ENCODE results near the gene ADCY9. TPM values are rescaled to one million over a fixed set of nuclear protein-coding genes. Genes with fewer than 3 reads are reported as not detected.

Gene ADCY9
- total RNA-seq, 1 experiment from 2014 or later: 7.8 TPM

DNA sequence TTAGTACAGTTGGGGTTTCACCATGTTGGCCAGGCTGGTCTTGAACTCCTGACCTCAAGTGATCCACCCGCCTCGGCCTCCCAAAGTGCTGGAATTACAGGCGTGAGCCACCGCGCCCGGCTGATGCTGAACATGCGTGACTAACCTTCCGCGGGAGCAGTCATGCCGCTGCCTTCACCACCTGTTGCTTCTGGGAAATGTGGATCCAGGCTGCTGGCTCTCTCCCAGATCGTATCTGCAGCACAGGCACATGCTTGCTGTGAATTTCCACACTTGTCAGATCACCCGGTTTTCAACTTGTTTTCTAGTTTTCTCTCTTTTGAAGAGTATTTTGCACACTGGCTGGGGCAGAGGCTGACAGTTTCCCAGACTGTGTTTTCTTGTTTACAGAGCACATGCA, 97.9 kb downstream of the ADCY9 start:
- peak; percentile 46 for DNase-seq (ENCODE audit: low read depth)
- in situ Hi-C loops (cut with HindIII; ENCODE audit: low pct_unique_long_range_greater_than_20kb, low sequenced_read_pairs): no loop called here

DNA sequence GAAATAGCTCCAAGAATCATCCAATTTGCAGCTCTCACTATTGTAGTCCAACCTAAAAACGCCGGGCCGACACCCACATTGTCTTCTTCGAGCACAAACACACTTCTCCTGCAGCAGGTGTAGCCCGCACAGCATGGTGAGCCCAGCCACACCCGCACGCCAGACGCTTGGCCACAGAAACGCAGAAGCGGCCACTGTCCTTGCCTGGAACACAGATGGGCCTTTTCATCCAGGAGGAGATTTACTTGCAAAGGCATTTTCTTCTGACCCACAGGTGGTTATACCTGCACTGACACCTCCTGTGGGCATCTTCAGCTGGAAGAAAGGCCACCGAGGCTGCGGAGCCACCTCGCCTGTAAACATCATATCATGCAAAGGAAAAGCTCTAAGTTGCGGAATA, 98.4 kb downstream of the ADCY9 start:
- in situ Hi-C loops (cut with HindIII; ENCODE audit: low pct_unique_long_range_greater_than_20kb, low sequenced_read_pairs): no loop called here
- no peak for DNase-seq (ENCODE audit: low read depth)

DNA sequence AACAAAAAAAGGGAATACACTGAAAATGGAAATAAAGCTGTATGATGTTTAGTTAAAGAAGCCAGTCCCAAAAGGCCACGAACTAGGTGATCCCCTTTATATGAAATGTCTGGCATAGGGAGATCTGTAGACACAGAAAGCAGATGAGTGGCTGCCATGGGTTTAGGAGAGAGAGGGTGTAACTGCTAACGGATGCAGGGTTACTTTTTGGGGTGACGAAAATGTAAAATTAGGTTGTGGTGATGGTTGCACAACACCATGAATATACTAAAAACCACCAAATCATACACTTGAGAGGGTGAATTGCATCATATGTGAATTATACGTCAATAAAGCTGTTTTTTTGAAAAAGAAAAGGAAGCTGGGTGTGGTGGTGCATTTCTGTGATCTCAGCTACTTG, 99.6 kb downstream of the ADCY9 start:
- in situ Hi-C loops (cut with HindIII; ENCODE audit: low pct_unique_long_range_greater_than_20kb, low sequenced_read_pairs): no loop called here
- DNase-seq (ENCODE audit: low read depth): no peak

DNA sequence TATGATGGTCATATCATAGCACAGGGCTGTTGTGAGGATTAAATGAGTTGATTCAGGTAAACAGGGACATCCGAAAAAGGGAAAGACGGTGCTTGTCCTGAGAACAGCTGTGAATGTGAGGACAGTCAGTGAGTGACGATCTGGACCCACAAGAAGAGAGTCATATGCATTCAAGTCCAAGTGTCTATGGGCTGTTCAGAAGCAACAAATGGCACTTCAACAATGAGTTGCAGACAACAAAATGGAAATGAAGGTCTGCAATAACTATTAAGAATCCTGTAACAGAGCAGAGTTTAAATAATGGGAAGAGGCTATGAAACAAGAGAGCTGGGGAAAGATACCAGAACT, 100.3 kb downstream of the ADCY9 start:
- DNase-seq (ENCODE audit: low read depth): no peak
- in situ Hi-C loops (cut with HindIII; ENCODE audit: low pct_unique_long_range_greater_than_20kb, low sequenced_read_pairs): no loop called here

DNA sequence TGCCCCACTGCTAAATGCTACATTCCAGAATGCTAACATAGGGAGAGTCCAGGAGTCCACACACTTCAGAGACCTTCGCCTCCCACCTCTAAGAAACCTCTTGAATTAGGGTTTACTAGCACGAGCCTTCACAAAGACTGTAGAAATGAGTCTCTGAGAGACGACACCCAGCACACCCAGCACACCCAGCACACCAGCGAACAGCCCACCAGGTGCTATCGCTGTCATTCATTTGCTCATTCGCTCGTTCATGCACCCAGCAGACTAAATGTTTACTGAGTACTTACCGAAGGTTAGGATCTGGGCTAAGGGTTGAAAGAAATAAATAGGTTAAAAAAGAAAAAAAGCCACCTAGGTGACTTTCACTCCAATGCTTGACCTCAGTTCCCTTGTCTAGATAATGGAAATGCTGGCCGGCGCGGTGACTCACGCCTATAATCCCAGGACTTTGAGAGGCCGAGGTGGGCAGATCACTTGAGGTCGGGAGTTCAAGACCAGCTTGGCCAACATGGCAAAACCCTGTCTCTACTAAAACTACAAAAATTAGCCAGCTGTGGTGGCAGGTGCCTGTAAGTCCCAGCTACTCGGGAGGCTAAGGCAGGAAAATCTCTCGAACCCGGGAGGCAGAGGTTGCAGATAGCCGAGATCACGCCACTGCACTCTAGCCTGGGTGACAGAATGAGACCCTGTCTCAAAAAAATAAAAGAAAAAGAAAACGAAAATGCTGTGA, 100.8 kb downstream of the ADCY9 start:
- DNase-seq (ENCODE audit: low read depth): peak; percentile 93
- in situ Hi-C loops (cut with HindIII; ENCODE audit: low pct_unique_long_range_greater_than_20kb, low sequenced_read_pairs): no loop called here

DNA sequence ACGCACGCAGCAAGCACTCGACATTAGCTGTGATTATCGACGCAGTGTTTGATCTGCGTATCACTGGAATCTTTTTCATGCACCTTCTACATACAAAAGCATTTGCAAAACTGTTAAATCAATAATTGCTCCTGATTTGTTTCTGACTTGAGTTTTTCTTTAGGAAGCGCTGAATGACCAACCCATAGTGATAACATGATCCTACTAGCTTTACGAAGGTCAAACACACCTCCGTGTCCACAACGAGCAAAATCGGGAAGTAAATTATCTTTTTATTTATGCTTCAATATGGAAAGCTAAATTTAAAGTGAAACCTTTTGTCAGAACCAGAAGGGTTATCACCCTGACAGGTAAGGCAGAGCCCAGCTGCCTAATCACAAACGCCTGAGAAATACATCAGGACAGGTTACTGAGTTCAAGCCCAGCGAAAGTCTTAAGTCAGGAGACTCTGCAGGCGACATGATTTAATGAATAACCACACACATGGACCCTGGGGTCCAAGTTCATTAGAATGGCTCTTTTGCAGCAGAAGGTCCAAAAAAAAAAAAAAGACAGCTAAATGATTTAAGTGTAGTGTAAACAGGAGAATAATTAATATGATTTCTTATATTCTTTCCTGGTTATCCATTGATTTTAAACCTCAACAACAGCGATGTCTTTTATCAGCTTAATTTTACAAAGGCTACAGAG, 104.2 kb downstream of the ADCY9 start:
- no peak for DNase-seq (ENCODE audit: low read depth)
- in situ Hi-C loops (cut with HindIII; ENCODE audit: low pct_unique_long_range_greater_than_20kb, low sequenced_read_pairs): no loop called here

DNA sequence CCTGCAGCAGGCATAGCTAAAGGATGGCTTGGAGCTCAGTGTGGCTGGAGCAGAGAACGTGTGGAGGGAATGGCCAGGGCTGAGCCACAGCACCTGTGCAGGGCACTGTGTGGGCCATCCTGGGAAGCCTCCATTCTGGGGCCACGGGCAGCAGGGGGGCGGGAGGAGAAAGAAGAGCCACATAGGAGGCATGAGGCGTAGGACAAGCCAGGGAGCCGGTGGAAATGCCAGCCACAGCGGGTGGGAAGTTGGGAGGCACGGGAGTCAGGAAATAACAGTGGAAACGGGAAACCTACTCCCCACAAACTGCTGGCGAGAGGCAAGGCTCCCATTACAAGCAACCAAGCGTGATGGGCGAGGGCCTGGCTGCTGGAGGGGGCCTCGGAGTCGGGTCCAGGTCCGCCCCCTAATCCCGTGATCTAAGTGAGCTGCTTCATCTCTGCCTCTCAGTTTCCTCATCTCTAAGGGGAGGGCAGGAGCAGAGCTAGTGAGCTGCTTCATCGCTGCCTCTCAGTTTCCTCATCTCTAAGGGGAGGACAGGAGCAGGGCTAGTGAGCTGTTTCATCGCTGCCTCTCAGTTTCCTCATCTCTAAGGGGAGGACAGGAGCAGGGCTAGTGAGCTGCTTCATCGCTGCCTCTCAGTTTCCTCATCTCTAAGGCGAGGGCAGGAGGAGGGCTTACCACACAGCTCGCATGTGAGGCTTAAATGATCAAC, 104.9 kb downstream of the ADCY9 start:
- DNase-seq (ENCODE audit: low read depth): no peak
- in situ Hi-C loops (cut with HindIII; ENCODE audit: low pct_unique_long_range_greater_than_20kb, low sequenced_read_pairs): no loop called here

DNA sequence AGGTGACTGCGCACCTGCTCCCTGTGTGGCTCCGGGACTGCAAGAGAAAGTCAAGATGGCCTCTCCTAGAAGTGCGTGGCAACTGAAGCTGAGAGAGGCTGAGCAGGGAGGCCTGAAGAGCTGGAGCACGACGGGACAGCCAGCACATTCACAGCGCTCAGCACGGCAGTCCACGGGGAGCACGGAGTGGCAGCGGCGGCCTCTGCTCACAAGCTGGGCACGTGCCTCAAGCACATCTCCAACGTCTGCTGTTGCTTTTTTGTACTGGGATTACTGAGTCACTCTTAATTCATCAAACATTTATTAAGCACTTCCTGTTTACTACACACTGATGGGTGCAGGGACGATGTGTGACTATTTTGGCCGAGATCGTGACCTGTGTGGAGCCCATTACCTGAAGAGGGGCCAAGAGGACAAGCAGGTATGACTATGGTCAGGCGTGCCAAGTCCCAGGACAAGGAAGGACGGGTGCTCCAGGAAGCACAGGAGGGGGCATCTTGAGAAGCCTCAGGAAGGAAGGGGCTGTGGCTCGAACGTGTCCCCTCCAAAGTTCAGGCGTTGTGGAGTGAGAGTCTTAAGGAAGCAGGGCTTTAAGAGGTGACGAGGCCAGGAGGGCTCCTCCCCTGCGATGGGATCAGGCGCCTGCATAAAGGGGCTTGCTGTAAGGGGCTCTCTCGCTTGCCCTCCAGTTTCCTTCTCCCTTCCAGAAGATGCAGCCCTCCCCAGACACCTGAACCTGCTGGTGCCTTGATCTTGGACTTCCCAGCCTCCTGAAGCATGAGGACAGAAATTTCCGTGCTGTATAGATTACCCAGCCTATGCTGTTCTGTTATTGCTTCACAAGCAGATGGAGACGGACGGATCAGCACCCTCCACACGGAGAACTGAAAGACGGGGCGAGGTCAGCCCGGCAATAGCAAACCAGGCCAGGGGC, 105.8 kb downstream of the ADCY9 start:
- in situ Hi-C loops (cut with HindIII; ENCODE audit: low pct_unique_long_range_greater_than_20kb, low sequenced_read_pairs): no loop called here

DNA sequence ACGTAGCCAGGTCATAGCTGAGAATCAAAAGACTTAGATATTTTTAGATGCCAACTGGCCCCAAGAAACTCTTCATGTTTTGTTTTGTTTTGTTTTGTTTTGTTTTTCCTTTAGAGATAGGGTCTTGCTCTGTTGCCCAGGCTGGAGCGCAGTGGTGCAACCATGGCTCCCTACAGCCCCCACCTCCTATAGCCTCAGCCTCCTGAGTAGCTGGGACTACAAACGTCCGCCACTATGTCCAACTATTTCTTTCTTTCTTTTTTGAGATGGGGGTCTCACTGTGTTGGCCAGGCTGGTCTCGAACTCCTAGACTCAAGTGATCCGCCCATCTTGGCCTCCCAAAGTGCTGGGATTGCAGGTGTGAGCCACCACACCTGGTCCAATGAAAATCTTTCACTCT, 107.1 kb downstream of the ADCY9 start:
- no peak for DNase-seq (ENCODE audit: low read depth)
- in situ Hi-C loops (cut with HindIII; ENCODE audit: low pct_unique_long_range_greater_than_20kb, low sequenced_read_pairs): no loop called here

More for the DNA sequence above, 105.8 kb downstream of the ADCY9 start:
- no peak for DNase-seq (ENCODE audit: low read depth)

DNA sequence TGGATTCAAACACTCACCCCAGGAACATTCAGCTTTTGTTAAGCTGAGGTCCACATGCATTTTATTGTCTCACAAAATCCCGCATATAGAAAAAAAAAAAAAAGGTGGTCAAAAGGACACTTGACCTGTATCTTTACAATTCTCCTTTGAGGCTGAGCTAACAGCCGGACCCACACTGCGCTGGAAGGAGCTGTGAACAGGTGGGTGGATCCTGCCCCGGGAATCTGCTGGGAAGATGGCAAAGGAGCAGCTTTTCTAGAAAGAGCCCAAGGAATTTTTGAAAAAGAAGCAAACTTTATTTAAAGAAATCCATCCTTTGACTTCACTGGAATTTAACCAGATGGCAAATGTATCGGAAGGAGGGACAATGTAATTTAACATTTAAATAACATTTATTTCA, 108.1 kb downstream of the ADCY9 start:
- in situ Hi-C loops (cut with HindIII; ENCODE audit: low pct_unique_long_range_greater_than_20kb, low sequenced_read_pairs): no loop called here
- DNase-seq (ENCODE audit: low read depth): no peak

DNA sequence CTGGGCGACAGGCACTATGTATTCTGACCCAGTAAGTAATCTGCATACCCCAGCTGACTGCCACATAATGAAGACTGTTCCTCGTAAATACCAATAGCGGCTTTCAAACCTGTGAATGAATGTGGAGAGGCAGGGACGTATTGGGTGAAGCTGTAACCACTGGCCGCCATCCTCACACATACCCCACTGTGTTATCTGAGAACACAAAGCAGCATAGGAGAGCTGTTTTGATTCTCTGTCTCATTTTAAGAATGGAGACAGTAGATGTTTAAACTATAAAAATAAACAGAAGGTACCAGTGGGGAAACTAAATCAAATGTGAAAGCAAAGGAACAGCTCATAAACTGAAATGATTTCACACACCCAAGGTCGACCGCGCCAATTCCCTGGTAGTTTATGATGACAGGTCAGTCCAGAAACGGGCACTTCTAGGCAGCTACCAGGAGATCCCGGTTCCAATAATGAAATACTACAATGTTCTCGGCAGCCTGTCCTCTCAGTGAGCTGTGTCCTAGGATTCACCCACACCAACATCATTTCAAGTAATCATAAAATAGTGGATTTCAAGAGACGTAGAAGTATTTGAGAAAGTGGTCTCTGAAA, 109.7 kb downstream of the ADCY9 start:
- DNase-seq (ENCODE audit: low read depth): no peak
- in situ Hi-C loops (cut with HindIII; ENCODE audit: low pct_unique_long_range_greater_than_20kb, low sequenced_read_pairs): no loop called here

DNA sequence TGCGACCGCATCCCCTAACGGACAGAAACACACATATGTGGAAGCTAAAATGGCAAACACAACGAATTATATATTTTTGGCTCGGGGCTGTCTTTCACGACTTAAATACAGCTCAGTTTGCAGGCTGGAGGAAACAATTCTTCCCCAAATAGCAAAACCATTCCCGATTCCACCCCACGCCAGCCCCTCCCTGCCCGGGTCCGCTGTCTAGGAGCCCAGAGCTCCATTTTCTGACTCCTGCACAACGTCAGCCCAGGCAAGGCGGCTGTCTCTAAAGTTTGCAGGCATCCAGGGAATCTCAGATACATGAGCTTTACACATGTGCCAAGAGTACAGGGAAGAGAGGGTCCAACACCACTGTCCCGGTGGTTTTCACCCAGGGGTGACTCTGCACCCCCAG, 110.5 kb downstream of the ADCY9 start:
- no peak for DNase-seq (ENCODE audit: low read depth)
- in situ Hi-C loops (cut with HindIII; ENCODE audit: low pct_unique_long_range_greater_than_20kb, low sequenced_read_pairs): no loop called here

DNA sequence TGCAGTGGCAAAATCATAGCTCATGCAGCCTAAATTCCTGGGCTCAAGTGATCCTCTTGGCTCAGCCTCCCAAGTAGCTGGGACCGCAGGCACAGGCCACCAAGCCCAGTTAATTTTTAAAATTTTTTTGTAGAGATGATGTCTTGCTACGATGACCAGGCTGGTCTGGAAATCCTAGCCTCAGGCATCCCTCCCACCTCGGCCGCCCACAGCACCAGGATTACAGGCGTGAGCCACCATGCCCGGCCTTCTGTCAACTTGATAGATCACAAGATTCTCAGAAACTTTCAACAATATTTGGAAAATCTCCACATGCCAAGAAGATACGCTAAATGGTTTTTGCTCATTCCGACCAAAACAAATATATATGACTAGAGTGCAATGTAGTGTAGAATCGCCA, 111.0 kb downstream of the ADCY9 start:
- in situ Hi-C loops (cut with HindIII; ENCODE audit: low pct_unique_long_range_greater_than_20kb, low sequenced_read_pairs): no loop called here
- DNase-seq (ENCODE audit: low read depth): no peak

DNA sequence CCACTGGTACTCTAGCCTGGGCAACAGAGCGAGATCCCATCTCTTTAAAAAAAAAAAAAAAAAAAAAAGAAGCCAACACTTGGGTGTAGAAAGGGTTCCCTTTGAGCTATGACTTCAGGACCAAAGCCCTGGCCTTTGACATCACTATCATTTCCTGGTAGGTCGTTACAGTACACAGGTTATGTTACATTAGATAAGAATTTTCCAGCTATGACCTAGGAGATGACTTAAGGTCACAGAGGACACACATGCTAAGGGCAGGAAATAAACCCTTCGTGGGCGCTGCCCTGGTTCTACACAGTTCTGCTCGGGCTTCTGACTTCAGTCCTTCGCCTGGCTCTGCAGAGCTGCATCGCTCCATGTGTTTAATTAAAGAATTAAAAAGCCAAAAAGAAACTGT, 112.0 kb downstream of the ADCY9 start:
- no peak for DNase-seq (ENCODE audit: low read depth)
- in situ Hi-C loops (cut with HindIII; ENCODE audit: low pct_unique_long_range_greater_than_20kb, low sequenced_read_pairs): no loop called here

DNA sequence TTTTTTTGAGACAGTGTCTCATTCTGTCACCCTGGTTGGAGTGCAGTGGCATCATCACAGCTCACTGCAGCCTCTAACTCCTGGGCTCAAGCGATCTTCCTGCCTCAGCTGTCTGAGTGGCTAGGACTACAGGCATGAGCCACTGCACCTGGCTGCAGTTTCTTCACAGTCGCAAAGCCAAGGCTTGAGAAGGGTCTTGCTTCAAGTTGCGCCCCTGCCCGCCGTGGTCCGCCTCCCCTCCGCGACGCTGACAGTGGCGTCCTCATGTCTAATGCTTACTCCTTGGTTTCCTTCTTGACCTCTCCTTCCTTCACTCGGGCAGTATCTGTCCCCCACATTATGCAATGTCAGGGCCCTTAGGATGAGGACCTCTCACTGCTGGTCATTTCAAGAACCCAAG, 112.7 kb downstream of the ADCY9 start:
- in situ Hi-C loops (cut with HindIII; ENCODE audit: low pct_unique_long_range_greater_than_20kb, low sequenced_read_pairs): no loop called here
- no peak for DNase-seq (ENCODE audit: low read depth)

DNA sequence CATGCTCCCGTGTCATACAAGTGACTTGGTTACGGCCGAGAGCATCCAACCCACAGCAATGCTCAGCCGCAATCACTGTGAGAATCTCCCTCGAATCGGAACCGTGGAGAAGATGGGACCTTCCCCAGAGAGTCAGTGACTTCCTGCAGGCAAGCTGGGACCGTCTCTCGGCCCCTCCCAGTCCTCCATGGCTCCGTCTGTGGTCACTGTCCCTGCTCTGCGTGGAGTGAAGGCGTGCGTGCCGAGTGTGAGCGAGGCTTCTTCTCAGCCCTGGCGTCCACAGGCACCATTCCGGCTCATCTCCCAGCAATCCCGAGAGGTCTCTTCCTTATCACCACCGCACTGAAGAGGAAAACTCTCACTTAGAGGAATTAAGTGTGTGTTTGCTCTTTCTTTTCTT, 113.1 kb downstream of the ADCY9 start:
- DNase-seq (ENCODE audit: low read depth): no peak

DNA sequence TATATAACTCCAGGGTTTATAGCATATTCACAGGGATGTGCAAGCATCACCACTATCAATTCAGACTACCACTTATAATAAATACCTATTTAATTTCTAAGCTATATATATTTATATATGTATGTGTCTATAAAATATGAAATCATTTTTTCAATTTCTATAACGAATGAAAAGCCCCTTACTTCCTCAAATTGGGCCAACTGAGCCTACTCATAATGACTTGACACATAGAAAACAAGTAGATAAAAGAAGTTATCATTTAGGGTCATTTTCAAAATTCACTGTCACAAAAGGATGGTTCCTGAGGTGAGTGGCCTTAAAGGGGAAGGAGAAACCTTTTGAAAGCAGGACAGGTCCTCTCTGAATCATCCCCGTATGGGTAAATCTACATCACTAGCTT, 114.1 kb downstream of the ADCY9 start:
- in situ Hi-C loops (cut with HindIII; ENCODE audit: low pct_unique_long_range_greater_than_20kb, low sequenced_read_pairs): no loop called here
- no peak for DNase-seq (ENCODE audit: low read depth)

More for the DNA sequence above, 113.1 kb downstream of the ADCY9 start:
- in situ Hi-C loops (cut with HindIII; ENCODE audit: low pct_unique_long_range_greater_than_20kb, low sequenced_read_pairs): no loop called here

Data from Caki2 (cell line).